ENCODE data around the gene CDC14A.

- TF ChIP-seq ATF2 (IDR thresholded peaks at IDR 0.05; ENCODE audit: low read length), result no peak
- no peak for TF ChIP-seq USF2 (IDR thresholded peaks at IDR 0.05; ENCODE audit: low read length)
- no peak for TF ChIP-seq TAF1 (IDR thresholded peaks at IDR 0.05; ENCODE audit: low read depth, low read length)
- TF ChIP-seq CHD2 (IDR thresholded peaks at IDR 0.05; ENCODE audit: low read length), result no peak
- TF ChIP-seq CTCF (IDR thresholded peaks at IDR 0.05; ENCODE audit: control extremely low read depth in 1 of 3, insufficient read depth in 1 of 3, low read depth in 1 of 3, low read length in 3 of 3), result peak in 2 of 3 experiments; percentile 20 to 52; a peak in 3 of 4 replicates
- no peak for TF ChIP-seq CEBPB (IDR thresholded peaks at IDR 0.05; ENCODE audit: low read depth, low read length)
- TF ChIP-seq MAFK (IDR thresholded peaks at IDR 0.05; ENCODE audit: low read depth, low read length), result no peak
- no peak for TF ChIP-seq CBX8 (IDR thresholded peaks at IDR 0.05; ENCODE audit: borderline replicate concordance, low read depth, low read length)
- TF ChIP-seq TBP (IDR thresholded peaks at IDR 0.05; ENCODE audit: low read depth, low read length), result no peak
- no peak for TF ChIP-seq EGR1 (IDR thresholded peaks at IDR 0.05; ENCODE audit: borderline replicate concordance, low read depth, low read length)
- TF ChIP-seq POLR2A (IDR thresholded peaks at IDR 0.05; ENCODE audit: control extremely low read depth in 1 of 2, low read depth in 2 of 2, low read length in 2 of 2), result no peak
- no peak for TF ChIP-seq YY1 (IDR thresholded peaks at IDR 0.05; ENCODE audit: low read depth, low read length)
These were observed 5.9 kb downstream of the CDC14A start for GRCh38 chr1:100358210-100358609.

Measured in H1 (cell line).